ENCODE results near the gene CTNNA2.

- TF ChIP-seq CTCF (IDR thresholded peaks at IDR 0.05) (no peak), CBX8 (IDR thresholded peaks at IDR 0.05) (no peak), RAD21 (conservative IDR thresholded peaks at IDR 0.05 in 1 of 2, IDR thresholded peaks at IDR 0.05 in 1 of 2) (no peak), ELK1 (IDR thresholded peaks at IDR 0.05; ENCODE audit: low read depth, low read length) (no peak), ESRRA (IDR thresholded peaks at IDR 0.05; ENCODE audit: borderline replicate concordance, low read length) (no peak), CHD2 (IDR thresholded peaks at IDR 0.05; ENCODE audit: low read length, partially characterized antibody) (no peak), KDM1A (IDR thresholded peaks at IDR 0.05; ENCODE audit: low read depth) (no peak), EHMT2 (IDR thresholded peaks at IDR 0.05; ENCODE audit: low read depth) (no peak), POLR2A (IDR thresholded peaks at IDR 0.05; ENCODE audit: low read length) (no peak), RCOR1 (IDR thresholded peaks at IDR 0.05; ENCODE audit: low read depth, low read length) (no peak), EP300 (IDR thresholded peaks at IDR 0.05) (no peak), PBX3 (IDR thresholded peaks at IDR 0.05) (no peak), HMGXB4 (CRISPR knock-in tag; IDR thresholded peaks at IDR 0.05; ENCODE audit: borderline replicate concordance) (no peak), SREBF2 (IDR thresholded peaks at IDR 0.05) (no peak)
Observed at GRCh38 chr2:79554899-79555298, 42.0 kb downstream of the CTNNA2 start.

All from A549 (cell line).